ENCODE data around the gene KIZ.

DNA sequence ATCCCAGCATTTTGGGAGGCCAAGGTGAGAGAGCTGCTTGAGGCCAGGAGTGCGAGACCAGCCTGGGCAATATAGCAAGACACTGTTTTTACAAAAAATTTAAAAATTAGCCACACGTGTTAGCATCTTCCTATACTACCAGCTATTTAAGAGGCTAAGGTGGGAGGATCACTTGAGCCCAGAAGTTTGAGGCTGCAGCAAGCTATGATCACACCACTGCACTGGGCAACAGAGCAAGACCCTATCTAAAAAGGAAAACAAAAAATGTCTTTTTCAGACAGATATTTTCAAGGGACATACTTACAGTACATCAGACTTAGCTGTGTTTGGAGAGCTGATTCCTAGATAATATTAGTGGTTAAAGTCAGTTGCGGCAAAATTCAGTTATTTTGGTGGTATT, 104.3 kb downstream of the KIZ start:
- TF ChIP-seq, protein P1, sequence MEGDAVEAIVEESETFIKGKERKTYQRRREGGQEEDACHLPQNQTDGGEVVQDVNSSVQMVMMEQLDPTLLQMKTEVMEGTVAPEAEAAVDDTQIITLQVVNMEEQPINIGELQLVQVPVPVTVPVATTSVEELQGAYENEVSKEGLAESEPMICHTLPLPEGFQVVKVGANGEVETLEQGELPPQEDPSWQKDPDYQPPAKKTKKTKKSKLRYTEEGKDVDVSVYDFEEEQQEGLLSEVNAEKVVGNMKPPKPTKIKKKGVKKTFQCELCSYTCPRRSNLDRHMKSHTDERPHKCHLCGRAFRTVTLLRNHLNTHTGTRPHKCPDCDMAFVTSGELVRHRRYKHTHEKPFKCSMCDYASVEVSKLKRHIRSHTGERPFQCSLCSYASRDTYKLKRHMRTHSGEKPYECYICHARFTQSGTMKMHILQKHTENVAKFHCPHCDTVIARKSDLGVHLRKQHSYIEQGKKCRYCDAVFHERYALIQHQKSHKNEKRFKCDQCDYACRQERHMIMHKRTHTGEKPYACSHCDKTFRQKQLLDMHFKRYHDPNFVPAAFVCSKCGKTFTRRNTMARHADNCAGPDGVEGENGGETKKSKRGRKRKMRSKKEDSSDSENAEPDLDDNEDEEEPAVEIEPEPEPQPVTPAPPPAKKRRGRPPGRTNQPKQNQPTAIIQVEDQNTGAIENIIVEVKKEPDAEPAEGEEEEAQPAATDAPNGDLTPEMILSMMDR (IDR thresholded peaks at IDR 0.05 in 4 of 5, conservative IDR thresholded peaks at IDR 0.05 in 1 of 5), result no peak
- TF ChIP-seq POLR2A (IDR thresholded peaks at IDR 0.05), result no peak
